Cardiac muscle cell (in vitro differentiated cells and primary cell): ENCODE data around the gene IFI16. TPM values are rescaled to one million over a fixed set of nuclear protein-coding genes. Genes with fewer than 3 reads are reported as not detected.
"Not testable (repeated sequence)": the region's sequence is repeated elsewhere in the genome, so short reads cannot be mapped to it uniquely, and the experiment has no call there.

Experiments
- DNase-seq, 2 donors: peaks; one replicate each; pipeline versions ENCODE4 v3.0.0 to v3.0.0-alpha.2; 2010 to 2017; ENCODE audit warnings: low read depth in 1 of 2, low spot score in 1 of 2
- H3K27ac ChIP-seq: fragments of 200-600 bp; sonication (generic); 2 replicates; pipeline ENCODE4 v1.5.1; 2016
- H3K27me3 ChIP-seq: fragments of 200-600 bp; sonication (generic); 2 replicates; pipeline ENCODE4 v1.6.0; 2016; ENCODE audit warnings: control low read depth
- H3K36me3 ChIP-seq: fragments of 200-600 bp; sonication (generic); 2 replicates; pipeline ENCODE4 v1.5.1; 2016; ENCODE audit warnings: control low read depth
- H3K4me1 ChIP-seq: fragments of 200-600 bp; sonication (generic); 2 replicates; pipeline ENCODE4 v1.8.1; 2017; ENCODE audit warnings: low read depth, mild to moderate bottlenecking, mixed run types
- H3K4me3 ChIP-seq: fragments of 200-600 bp; sonication (generic); 2 replicates; pipeline ENCODE4 v1.5.1; 2016; ENCODE audit warnings: mild to moderate bottlenecking
- H3K9me3 ChIP-seq: fragments of 200-600 bp; sonication (generic); 2 replicates; pipeline ENCODE4 v1.5.1; 2017; ENCODE audit warnings: low read depth, mild to moderate bottlenecking, control low read depth
- CTCF ChIP-seq: IDR thresholded peaks from 2 replicates; pipeline ENCODE4 v1.5.1; 2012; ENCODE audit warnings: low read depth, mild to moderate bottlenecking, low read length
- polyA plus RNA-seq: library from polyadenylated mRNA; unstranded; fragments of >200 nt; fragmentation: Nextera tagmentation; extraction: Ambion mirVana; gene quantifications from 2 replicates; pipeline ENCODE4 v1.2.1, GENCODE V29; 2016
- total RNA-seq: library from RNA; depleted of rRNA; stranded (reverse); fragments of >200 nt; gene quantifications from 2 replicates; pipeline ENCODE4 v1.2.3, GENCODE V29; 2016

IFI16 gene
- total and polyA plus RNA-seq, 2 experiments from 2014 or later: 10.5 to 15.0 TPM

- Histone ChIP-seq H3K9me3 (no peaks in the 10 kb centered on the region), H3K36me3 (no peaks in the 10 kb centered on the region), H3K27ac (no peak overlapping the region), H3K4me3 (no peak overlapping the region), H3K4me1 (no peaks in the 10 kb centered on the region), H3K27me3 (no peaks in the 10 kb centered on the region)
- DNase-seq: no peak
- TF ChIP-seq CTCF: no peak
Observed at GRCh38 chr1:159100589-159100988, 90.9 kb downstream of the IFI16 start.

- not testable (repeated sequence) for H3K27ac ChIP-seq, H3K9me3 ChIP-seq, H3K27me3 ChIP-seq, H3K4me1 ChIP-seq, H3K4me3 ChIP-seq, H3K36me3 ChIP-seq
- DNase-seq: peak in 1 of 2 donors; percentile 84
Observed at GRCh38 chr1:159103021-159103420, 93.3 kb downstream of the IFI16 start.

Other genes starting within 250 kb of the IFI16 start
- gene OR6N1, start 237.7 kb upstream of the IFI16 start, total RNA-seq: not detected in 2 replicates
- not detected in 2 replicates for gene OR6N1, start 237.7 kb upstream of the IFI16 start, polyA plus RNA-seq
- not detected in 2 replicates for gene OR6N2, start 228.7 kb upstream of the IFI16 start, total RNA-seq
- gene OR6N2, start 228.7 kb upstream of the IFI16 start, polyA plus RNA-seq: not detected in 2 replicates
- not detected in 2 replicates for gene MNDA, start 178.6 kb upstream of the IFI16 start, total RNA-seq
- gene MNDA, start 178.6 kb upstream of the IFI16 start, polyA plus RNA-seq: not detected in 2 replicates
- gene PYHIN1, start 78.4 kb upstream of the IFI16 start, total RNA-seq: not detected in 2 replicates
- gene PYHIN1, start 78.4 kb upstream of the IFI16 start, polyA plus RNA-seq: not detected in 2 replicates
- gene AIM2, start 66.9 kb downstream of the IFI16 start, total RNA-seq: 0.53 TPM in 1 of 2 replicates, not detected in the other
- gene AIM2, start 66.9 kb downstream of the IFI16 start, polyA plus RNA-seq: not detected in 2 replicates
- gene CADM3, start 161.7 kb downstream of the IFI16 start, total RNA-seq: 1.7 and 3.1 TPM in 2 replicates
- gene CADM3, start 161.7 kb downstream of the IFI16 start, polyA plus RNA-seq: 0.51 and 1.3 TPM in 2 replicates
- 0.18 and 0.63 TPM in 2 replicates for gene ACKR1, start 195.0 kb downstream of the IFI16 start, total RNA-seq
- gene ACKR1, start 195.0 kb downstream of the IFI16 start, polyA plus RNA-seq: 0.33 TPM in 1 of 2 replicates, not detected in the other